GM19324 (cell line): ENCODE data around the gene GABRA5.
"Not testable (repeated sequence)": the region's sequence is repeated elsewhere in the genome, so short reads cannot be mapped to it uniquely, and the experiment has no call there.

Experiments
- ATAC-seq: cut with Tn5 transposase; IDR thresholded peaks from one replicate; pipeline ENCODE4 v1.9.1; 2021; ENCODE audit warnings: mild to moderate bottlenecking, moderate library complexity; ENCODE audit not compliant: unreplicated experiment, low FRiP score

The GABRA5 gene

GRCh38 chr15:26874774-26875475 lies 8.1 kb downstream of the GABRA5 start:
- no peak for ATAC-seq

GRCh38 chr15:26875476-26875850 lies 8.6 kb downstream of the GABRA5 start:
- no peak for ATAC-seq

- no peak for ATAC-seq
Measured at GRCh38 chr15:26877831-26878230, 11.0 kb downstream of the GABRA5 start.

GRCh38 chr15:26879706-26880105 lies 12.8 kb downstream of the GABRA5 start:
- ATAC-seq: no peak

- no peak for ATAC-seq
Measured at GRCh38 chr15:26882112-26882511, 15.2 kb downstream of the GABRA5 start.

- no peak for ATAC-seq
Measured at GRCh38 chr15:26882616-26883365, 15.9 kb downstream of the GABRA5 start.

- no peak for ATAC-seq
Measured at GRCh38 chr15:26883466-26883865, 16.6 kb downstream of the GABRA5 start.

GRCh38 chr15:26886566-26886965 lies 19.7 kb downstream of the GABRA5 start:
- no peak for ATAC-seq

- no peak for ATAC-seq
Measured at GRCh38 chr15:26887926-26888666, 21.2 kb downstream of the GABRA5 start.

GRCh38 chr15:26888761-26889160 lies 21.9 kb downstream of the GABRA5 start:
- no peak for ATAC-seq

- ATAC-seq: no peak
Measured at GRCh38 chr15:26889298-26889898, 22.5 kb downstream of the GABRA5 start.

GRCh38 chr15:26890451-26890850 lies 23.6 kb downstream of the GABRA5 start:
- ATAC-seq: no peak

GRCh38 chr15:26890988-26891387 lies 24.1 kb downstream of the GABRA5 start:
- no peak for ATAC-seq

GRCh38 chr15:26891448-26892181 lies 24.8 kb downstream of the GABRA5 start:
- no peak for ATAC-seq

GRCh38 chr15:26892182-26892518 lies 25.3 kb downstream of the GABRA5 start:
- no peak for ATAC-seq

- ATAC-seq: no peak
Measured at GRCh38 chr15:26892678-26893077, 25.8 kb downstream of the GABRA5 start.

- no peak for ATAC-seq
Measured at GRCh38 chr15:26893351-26894065, 26.6 kb downstream of the GABRA5 start.

- no peak for ATAC-seq
Measured at GRCh38 chr15:26894181-26894580, 27.3 kb downstream of the GABRA5 start.

- ATAC-seq: not testable (repeated sequence)
Measured at GRCh38 chr15:26895346-26895745, 28.5 kb downstream of the GABRA5 start.

GRCh38 chr15:26899658-26900057 lies 32.8 kb downstream of the GABRA5 start:
- ATAC-seq: no peak
